Karpas-422 (cell line): ENCODE data around the gene AQP10. TPM values are rescaled to one million over a fixed set of nuclear protein-coding genes. Genes with fewer than 3 reads are reported as not detected.
"Not testable (repeated sequence)": the region's sequence is repeated elsewhere in the genome, so short reads cannot be mapped to it uniquely, and the experiment has no call there.

Experiments used
- DNase-seq: peaks from one replicate; pipeline ENCODE4 v3.0.0-alpha.2; 2015
- H2AFZ ChIP-seq: fragments of 200-600 bp; sonication (generic); 2 replicates; pipeline ENCODE4 v1.6.1; 2014; ENCODE audit warnings: antibody characterized with exemption, low read length, mixed read lengths
- H3K27ac ChIP-seq: fragments of 200-600 bp; sonication (generic); 2 replicates; pipeline ENCODE4 v1.5.1; 2014; ENCODE audit warnings: mild to moderate bottlenecking, low read length, moderate library complexity
- H3K27me3 ChIP-seq: fragments of 200-600 bp; sonication (generic); 2 replicates; pipeline ENCODE4 v1.6.1; 2014; ENCODE audit warnings: low read length, mixed read lengths
- H3K36me3 ChIP-seq: fragments of 200-600 bp; sonication (generic); 2 replicates; pipeline ENCODE4 v1.6.1; 2014; ENCODE audit warnings: low read length, mixed read lengths; ENCODE audit not compliant: insufficient read depth
- H3K4me1 ChIP-seq: fragments of 200-600 bp; sonication (generic); 2 replicates; pipeline ENCODE4 v1.6.1; 2014; ENCODE audit warnings: mild to moderate bottlenecking, low read length, mixed read lengths
- H3K4me2 ChIP-seq: fragments of 200-600 bp; sonication (generic); 2 replicates; pipeline ENCODE4 v1.6.1; 2014; ENCODE audit warnings: low read length, low read depth, mild to moderate bottlenecking; ENCODE audit not compliant: poor library complexity, severe bottlenecking
- H3K4me3 ChIP-seq: fragments of 200-600 bp; sonication (generic); 2 replicates; pipeline ENCODE4 v1.5.1; 2014; ENCODE audit warnings: mild to moderate bottlenecking, antibody characterized with exemption, low read length, mixed read lengths
- H3K79me2 ChIP-seq: fragments of 200-600 bp; sonication (generic); 2 replicates; pipeline ENCODE4 v1.6.1; 2014; ENCODE audit warnings: mild to moderate bottlenecking, low read length, mixed read lengths
- H3K9ac ChIP-seq: fragments of 200-600 bp; sonication (generic); 2 replicates; pipeline ENCODE4 v1.6.0; 2014; ENCODE audit warnings: low read length
- H3K9me2 ChIP-seq: fragments of 200-600 bp; sonication (generic), shearing (Covaris generic); replicated peaks from 2 replicates; pipeline ENCODE4 v1.6.0; 2014; ENCODE audit warnings: mild to moderate bottlenecking, low read length, moderate library complexity; ENCODE audit not compliant: insufficient read depth
- H3K9me3 ChIP-seq: fragments of 300-700, 200-600 bp; sonication (generic); 2 replicates; pipeline ENCODE4 v1.6.1; 2014; ENCODE audit warnings: low read length, mixed read lengths
- H4K20me1 ChIP-seq: fragments of 200-600 bp; sonication (generic); 2 replicates; pipeline ENCODE4 v1.6.1; 2014; ENCODE audit warnings: mild to moderate bottlenecking, antibody characterized with exemption, low read length, low read depth; ENCODE audit not compliant: insufficient read depth
- total RNA-seq: library from RNA; depleted of rRNA; stranded (reverse); fragments of >200 nt; shearing (Covaris generic); gene quantifications from 2 replicates; pipeline ENCODE4 v1.2.3, GENCODE V29; 2014; ENCODE audit warnings: low replicate concordance

AQP10 gene
- total RNA-seq, 1 experiment from 2014 or later, result not detected

GRCh38 chr1:154352581-154353459 is 31.9 kb downstream of the AQP10 start:
- Histone ChIP-seq H3K4me2 (no peak overlapping the region), H2AFZ (no peak overlapping the region), H3K27me3 (no peaks in the 10 kb centered on the region), H3K27ac (no peak overlapping the region), H3K4me1 (no peaks in the 10 kb centered on the region), H3K79me2 (no peaks in the 10 kb centered on the region), H3K9ac (no peak overlapping the region), H3K9me2 (no peaks in the 10 kb centered on the region), H4K20me1 (no peaks in the 10 kb centered on the region), H3K9me3 (no peaks in the 10 kb centered on the region), H3K4me3 (no peak overlapping the region), H3K36me3 (no peaks in the 10 kb centered on the region)
- DNase-seq, result no peak

GRCh38 chr1:154353460-154353904 is 32.6 kb downstream of the AQP10 start:
- Histone ChIP-seq H2AFZ (no peak overlapping the region), H3K27me3 (no peaks in the 10 kb centered on the region), H3K4me1 (no peaks in the 10 kb centered on the region), H3K4me3 (no peak overlapping the region), H4K20me1 (no peaks in the 10 kb centered on the region), H3K9ac (no peak overlapping the region), H3K79me2 (no peaks in the 10 kb centered on the region), H3K27ac (no peak overlapping the region), H3K36me3 (no peaks in the 10 kb centered on the region), H3K9me2 (no peaks in the 10 kb centered on the region), H3K9me3 (no peaks in the 10 kb centered on the region), H3K4me2 (no peak overlapping the region)
- no peak for DNase-seq

GRCh38 chr1:154353966-154354365 is 33.1 kb downstream of the AQP10 start:
- DNase-seq, result no peak
- no peaks in the 10 kb centered on the region for H3K9me2 ChIP-seq
- no peaks in the 10 kb centered on the region for H3K36me3 ChIP-seq
- H3K27me3 ChIP-seq, result no peaks in the 10 kb centered on the region
- no peak overlapping the region for H3K9ac ChIP-seq
- H2AFZ ChIP-seq, result no peak overlapping the region
- no peaks in the 10 kb centered on the region for H3K4me1 ChIP-seq
- H3K27ac ChIP-seq, result no peak overlapping the region
- H4K20me1 ChIP-seq, result no peaks in the 10 kb centered on the region
- H3K4me2 ChIP-seq, result no peak overlapping the region
- no peaks in the 10 kb centered on the region for H3K79me2 ChIP-seq
- no peak overlapping the region for H3K4me3 ChIP-seq
- H3K9me3 ChIP-seq, result no peaks in the 10 kb centered on the region

DNA sequence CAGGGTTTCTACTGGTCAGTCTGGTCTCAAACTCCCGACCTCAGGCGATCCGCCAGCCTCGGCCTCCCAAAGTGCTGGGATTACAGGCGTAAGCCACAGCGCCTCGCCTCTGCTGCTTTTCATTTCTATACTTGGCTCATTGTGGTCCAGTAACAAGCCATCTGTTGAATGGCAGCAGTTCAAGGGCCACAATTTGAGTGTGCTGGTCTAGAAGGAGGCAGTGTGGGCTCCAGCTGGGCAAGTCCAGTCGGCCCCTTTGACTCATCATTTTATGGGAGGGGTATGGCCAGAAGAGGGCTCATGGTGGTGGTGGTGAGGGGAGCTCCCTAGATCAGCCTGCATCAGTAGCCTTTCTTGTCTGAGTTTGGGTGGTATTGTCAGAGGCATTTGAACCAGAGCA is 37.6 kb downstream of the AQP10 start:
- Histone ChIP-seq H3K27ac (no peak overlapping the region), H3K79me2 (no peaks in the 10 kb centered on the region), H2AFZ (no peak overlapping the region), H3K9ac (no peak overlapping the region), H4K20me1 (no peaks in the 10 kb centered on the region), H3K9me2 (no peaks in the 10 kb centered on the region), H3K4me2 (no peak overlapping the region), H3K36me3 (no peaks in the 10 kb centered on the region), H3K9me3 (no peaks in the 10 kb centered on the region), H3K27me3 (no peaks in the 10 kb centered on the region), H3K4me1 (no peaks in the 10 kb centered on the region), H3K4me3 (no peak overlapping the region)
- no peak for DNase-seq

DNA sequence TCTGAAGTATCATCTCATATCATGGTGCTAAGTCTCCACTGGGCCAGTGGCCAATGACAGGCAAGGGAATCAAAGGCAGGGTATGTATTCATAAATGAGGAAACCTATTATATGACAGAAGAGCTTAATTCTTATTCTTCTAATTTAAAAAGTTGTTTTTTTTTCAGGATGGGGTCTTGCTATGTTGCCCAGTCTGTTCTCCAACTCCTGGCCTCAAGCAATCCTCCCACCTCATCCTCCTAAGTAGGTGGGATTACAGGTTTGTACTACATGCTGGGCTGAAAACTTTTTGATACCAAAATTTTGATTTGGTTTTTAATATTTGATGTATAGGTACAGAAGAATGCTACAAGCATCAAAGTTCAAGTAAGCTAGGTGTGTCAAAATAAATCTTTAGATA is 39.4 kb downstream of the AQP10 start:
- no peaks in the 10 kb centered on the region for H4K20me1 ChIP-seq
- no peak overlapping the region for H3K27ac ChIP-seq
- H3K4me3 ChIP-seq, result no peak overlapping the region
- H3K4me1 ChIP-seq, result no peaks in the 10 kb centered on the region
- H3K36me3 ChIP-seq, result no peaks in the 10 kb centered on the region
- H3K9me2 ChIP-seq, result no peaks in the 10 kb centered on the region
- no peak overlapping the region for H3K4me2 ChIP-seq
- DNase-seq, result no peak
- H3K9me3 ChIP-seq, result no peaks in the 10 kb centered on the region
- H3K9ac ChIP-seq, result no peak overlapping the region
- H2AFZ ChIP-seq, result no peak overlapping the region
- H3K79me2 ChIP-seq, result no peaks in the 10 kb centered on the region
- H3K27me3 ChIP-seq, result no peaks in the 10 kb centered on the region

GRCh38 chr1:154360881-154361280 is 40.0 kb downstream of the AQP10 start:
- H2AFZ ChIP-seq, H3K4me1 ChIP-seq, DNase-seq: not testable (repeated sequence)

DNA sequence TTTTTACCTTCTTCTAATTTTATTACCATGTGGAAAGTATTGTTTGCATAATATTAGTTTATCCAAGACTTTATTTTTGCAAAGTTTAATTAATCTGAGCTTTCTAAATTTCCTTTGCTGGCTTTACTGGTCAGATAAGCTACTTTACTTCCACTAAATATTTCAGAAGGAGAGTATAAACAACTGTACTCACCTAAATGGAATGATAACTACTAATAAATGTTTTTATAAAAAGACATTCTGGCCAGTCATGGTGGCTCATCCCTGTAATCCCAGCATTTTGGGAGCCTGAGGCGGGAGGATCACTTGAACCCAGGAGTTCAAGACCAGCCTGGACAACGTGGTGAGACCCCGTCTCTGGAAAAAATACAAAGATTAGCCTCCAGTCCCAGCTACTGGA is 40.5 kb downstream of the AQP10 start:
- DNase-seq, result no peak
- no peak overlapping the region for H3K4me3 ChIP-seq
- H3K9me3 ChIP-seq, result no peaks in the 10 kb centered on the region
- no peaks in the 10 kb centered on the region for H3K79me2 ChIP-seq
- H3K36me3 ChIP-seq, result no peaks in the 10 kb centered on the region
- no peak overlapping the region for H3K9ac ChIP-seq
- no peak overlapping the region for H3K27ac ChIP-seq
- no peaks in the 10 kb centered on the region for H3K9me2 ChIP-seq
- no peaks in the 10 kb centered on the region for H4K20me1 ChIP-seq
- no peak overlapping the region for H3K4me2 ChIP-seq
- no peaks in the 10 kb centered on the region for H3K4me1 ChIP-seq
- no peaks in the 10 kb centered on the region for H3K27me3 ChIP-seq
- no peak overlapping the region for H2AFZ ChIP-seq

More at GRCh38 chr1:154360881-154361280, 40.0 kb downstream of the AQP10 start:
- H3K9ac ChIP-seq, H3K27ac ChIP-seq, H3K27me3 ChIP-seq, H3K36me3 ChIP-seq, H4K20me1 ChIP-seq, H3K9me2 ChIP-seq, H3K79me2 ChIP-seq, H3K9me3 ChIP-seq, H3K4me2 ChIP-seq, H3K4me3 ChIP-seq: not testable (repeated sequence)

DNA sequence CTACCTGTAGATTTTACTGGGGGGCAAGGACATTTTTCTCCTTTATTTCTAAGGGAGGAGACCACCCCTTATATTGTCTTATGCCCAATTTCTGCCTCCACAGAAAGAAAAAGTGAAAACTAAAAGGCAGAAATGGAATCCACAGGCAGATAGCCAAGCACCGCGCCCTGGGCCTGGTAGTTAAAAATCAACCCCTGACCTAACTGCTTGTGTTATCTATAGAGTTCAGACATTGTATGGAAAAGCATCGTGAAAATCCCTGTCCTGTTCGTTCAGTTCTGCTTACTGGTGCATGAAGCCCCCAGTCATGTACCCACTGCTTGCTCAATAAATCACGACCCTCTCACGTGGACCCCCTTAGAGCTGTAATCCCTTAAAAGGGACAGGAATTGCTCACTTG is 50.5 kb downstream of the AQP10 start:
- Histone ChIP-seq H3K9me3 (no peaks in the 10 kb centered on the region), H3K4me2 (no peak overlapping the region), H4K20me1 (no peaks in the 10 kb centered on the region), H3K27ac (no peak overlapping the region), H3K4me3 (no peak overlapping the region), H3K27me3 (no peaks in the 10 kb centered on the region), H2AFZ (no peak overlapping the region), H3K36me3 (no peaks in the 10 kb centered on the region), H3K9me2 (no peaks in the 10 kb centered on the region), H3K9ac (no peak overlapping the region), H3K4me1 (no peaks in the 10 kb centered on the region), H3K79me2 (no peaks in the 10 kb centered on the region)
- DNase-seq, result no peak
